GM13977 (cell line): ENCODE measurements around the gene ANKRD6.

Experiments used
- DNase-seq: peaks from one replicate; pipeline ENCODE4 v3.0.0; 2012; ENCODE audit warnings: low spot score
- in situ Hi-C: fragments of 300-500 bp; cut with MboI; formaldehyde crosslinking; loops from one replicate; pipeline ENCODE4 v1.12.0; 2022; ENCODE audit warnings: low sequenced_read_pairs, low pct_unique_long_range_greater_than_20kb, mixed read lengths, inconsistent platforms; ENCODE audit not compliant: unreplicated experiment
- TF ChIP-seq, protein P1 (sequence below): IDR thresholded peaks from 2 replicates; pipeline ENCODE4 v1.5.1; 2012; ENCODE audit warnings: mild to moderate bottlenecking, control low read depth; ENCODE audit not compliant: insufficient read depth; ENCODE audit errors: extremely low read depth, missing control alignments

The ANKRD6 gene

DNA sequence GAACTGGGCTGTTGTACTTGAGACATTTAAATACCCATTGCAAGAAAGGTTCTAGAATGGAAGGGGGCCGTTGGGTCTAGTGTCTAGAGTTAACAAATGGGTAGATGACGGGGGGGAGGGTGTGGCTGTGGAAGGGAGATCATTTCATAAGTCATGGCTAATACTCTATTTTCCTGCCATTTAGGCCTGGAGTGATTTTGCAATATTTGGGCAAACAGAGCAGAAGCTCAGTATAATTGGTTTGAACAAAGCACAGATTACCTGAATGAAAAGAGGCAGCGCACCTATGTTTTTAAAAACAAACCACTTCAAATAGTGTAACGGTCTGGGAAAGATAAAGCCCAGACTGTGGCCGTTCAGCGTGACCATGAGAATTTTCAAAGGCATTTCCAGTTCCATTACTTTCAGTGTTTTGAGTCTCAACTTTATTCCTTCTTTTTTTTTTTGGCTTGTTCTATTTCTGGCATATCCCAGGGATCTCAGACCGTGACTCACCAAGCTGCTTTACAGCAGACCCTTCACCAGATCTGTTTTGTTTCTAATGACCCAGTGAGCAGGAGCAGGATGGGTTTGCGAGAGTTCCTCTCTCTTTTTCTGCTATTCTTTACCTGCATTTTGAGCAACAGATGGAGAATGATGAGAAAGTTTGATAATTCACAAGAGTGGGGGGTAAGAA lies 131.9 kb downstream of the ANKRD6 start:
- TF ChIP-seq, protein P1, sequence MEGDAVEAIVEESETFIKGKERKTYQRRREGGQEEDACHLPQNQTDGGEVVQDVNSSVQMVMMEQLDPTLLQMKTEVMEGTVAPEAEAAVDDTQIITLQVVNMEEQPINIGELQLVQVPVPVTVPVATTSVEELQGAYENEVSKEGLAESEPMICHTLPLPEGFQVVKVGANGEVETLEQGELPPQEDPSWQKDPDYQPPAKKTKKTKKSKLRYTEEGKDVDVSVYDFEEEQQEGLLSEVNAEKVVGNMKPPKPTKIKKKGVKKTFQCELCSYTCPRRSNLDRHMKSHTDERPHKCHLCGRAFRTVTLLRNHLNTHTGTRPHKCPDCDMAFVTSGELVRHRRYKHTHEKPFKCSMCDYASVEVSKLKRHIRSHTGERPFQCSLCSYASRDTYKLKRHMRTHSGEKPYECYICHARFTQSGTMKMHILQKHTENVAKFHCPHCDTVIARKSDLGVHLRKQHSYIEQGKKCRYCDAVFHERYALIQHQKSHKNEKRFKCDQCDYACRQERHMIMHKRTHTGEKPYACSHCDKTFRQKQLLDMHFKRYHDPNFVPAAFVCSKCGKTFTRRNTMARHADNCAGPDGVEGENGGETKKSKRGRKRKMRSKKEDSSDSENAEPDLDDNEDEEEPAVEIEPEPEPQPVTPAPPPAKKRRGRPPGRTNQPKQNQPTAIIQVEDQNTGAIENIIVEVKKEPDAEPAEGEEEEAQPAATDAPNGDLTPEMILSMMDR: no peak
- in situ Hi-C loops: no loop called here
- no peak for DNase-seq

DNA sequence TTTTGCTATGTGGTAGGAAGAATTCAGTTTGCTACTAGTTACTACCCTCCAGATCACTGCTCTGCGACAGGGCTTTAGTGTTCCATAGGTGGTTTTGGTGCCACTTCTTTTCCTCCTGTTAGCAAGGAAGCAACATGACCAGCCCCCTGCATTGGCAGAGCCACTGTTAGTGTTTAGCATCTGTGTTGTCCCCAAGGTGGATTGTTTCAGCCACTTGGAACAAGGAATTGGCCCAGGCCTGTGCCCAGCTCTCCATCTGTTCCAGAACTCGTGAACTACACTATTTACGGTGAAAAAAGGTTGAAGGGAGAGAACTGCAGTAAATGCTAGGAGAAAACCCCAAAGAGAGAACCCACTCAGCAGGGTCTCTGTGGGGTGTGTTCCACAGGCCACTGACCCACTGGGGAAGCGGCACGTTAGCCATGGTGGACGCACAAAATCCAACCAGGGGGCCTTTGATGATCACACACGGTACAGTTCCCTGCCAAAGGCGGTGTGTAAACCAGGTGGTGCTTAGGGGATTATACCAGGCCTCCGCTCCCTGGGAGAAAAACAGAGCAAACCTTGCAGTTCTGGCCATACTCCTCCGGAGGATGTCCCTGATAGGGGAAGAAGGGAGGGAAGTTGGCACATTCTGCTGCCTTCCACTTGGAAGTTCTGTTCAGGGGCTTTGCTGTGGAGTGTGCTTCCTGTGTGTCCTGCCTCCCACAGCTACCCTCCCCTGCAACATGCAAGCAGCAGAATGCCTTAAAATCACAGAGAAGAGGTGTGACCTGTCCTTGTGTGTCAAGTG lies 133.3 kb downstream of the ANKRD6 start:
- TF ChIP-seq, protein P1: no peak
- in situ Hi-C loops: no loop called here
- DNase-seq: no peak

DNA sequence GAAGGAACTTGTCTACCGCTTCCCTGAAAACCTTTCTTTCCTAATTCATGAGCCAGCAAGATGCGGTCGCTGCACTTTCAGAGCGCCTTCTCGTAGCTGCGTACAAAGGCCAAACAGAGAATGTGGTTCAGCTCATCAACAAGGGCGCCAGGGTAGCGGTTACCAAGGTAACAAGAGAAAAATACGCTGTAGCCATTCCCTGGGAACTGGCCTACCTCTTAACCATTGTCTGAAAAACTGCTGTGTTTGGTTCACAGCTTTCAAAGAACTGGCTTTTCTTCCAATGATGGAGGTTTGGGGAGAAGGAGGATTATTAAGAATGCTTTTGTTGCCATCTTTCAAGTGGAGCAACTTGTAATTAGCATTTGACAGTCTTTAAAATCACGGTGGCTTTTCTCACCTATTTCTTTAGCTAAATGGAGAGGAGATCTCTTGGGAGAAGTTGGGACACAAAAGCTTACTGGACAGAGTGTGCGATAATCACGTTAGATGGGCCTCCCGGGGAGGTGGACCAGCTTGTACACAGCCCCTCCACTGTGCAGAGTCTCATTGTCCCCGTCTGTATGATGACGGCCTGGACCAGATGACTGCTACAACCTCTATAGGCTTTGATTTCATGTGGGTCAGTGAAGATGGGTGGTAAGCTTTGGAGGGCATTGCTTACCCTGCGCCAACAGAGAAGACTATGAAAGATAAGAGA lies 134.1 kb downstream of the ANKRD6 start:
- in situ Hi-C loops: no loop called here
- TF ChIP-seq, protein P1: no peak

DNA sequence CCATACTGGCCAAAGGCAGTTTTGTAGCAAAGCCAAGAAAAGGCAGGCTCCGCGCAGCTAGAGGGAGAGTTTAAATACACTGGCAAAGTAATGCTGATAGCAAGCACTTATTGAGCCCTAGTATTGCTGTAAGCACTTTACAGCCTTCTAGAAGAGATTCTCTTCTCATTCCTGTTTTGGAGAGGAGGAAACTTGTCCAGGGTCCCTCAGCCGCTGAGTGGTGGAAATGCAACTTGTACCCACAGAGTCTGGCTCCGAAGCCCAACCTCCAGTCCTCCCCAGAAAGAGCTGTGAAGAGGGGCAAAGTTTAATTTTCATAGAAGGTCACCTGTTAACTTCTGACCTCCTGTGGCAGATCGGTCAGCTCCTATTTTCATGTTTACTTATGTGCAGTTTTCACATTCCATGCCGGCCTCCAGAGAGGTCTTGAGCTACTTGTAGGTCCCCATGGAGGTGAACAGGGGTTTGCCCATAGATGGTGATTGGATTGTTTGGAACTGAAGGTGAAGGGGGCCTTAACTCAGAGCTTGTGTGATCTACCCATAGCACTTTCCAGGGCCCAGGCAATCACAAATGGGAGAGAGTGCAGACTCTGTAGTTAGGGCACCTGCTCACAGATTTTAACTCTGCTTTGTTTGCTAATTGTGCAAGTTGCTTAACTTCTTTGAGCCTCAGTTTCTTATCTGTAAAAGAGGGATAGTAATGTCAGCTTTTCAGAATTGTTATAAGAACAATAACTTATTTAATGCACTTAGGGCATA lies 134.9 kb downstream of the ANKRD6 start:
- TF ChIP-seq, protein P1: no peak
- in situ Hi-C loops: no loop called here
- DNase-seq: no peak

More for the DNA sequence above, 134.1 kb downstream of the ANKRD6 start:
- DNase-seq: no peak

GRCh38 chr6:89574910-89575561 lies 142.1 kb downstream of the ANKRD6 start:
- no peak for DNase-seq
- in situ Hi-C loops: no loop called here

More at GRCh38 chr6:89574910-89575561, 142.1 kb downstream of the ANKRD6 start:
- TF ChIP-seq, protein P1: no peak
